GM19397 (cell line): Measurements from ENCODE around the gene ZNF14.
A peak's percentile ranks its signal among the peaks of the same experiment; 100 is the strongest.
"Not testable (repeated sequence)": the region's sequence is repeated elsewhere in the genome, so short reads cannot be mapped to it uniquely, and the experiment has no call there.

Experiments
- ATAC-seq: cut with Tn5 transposase; IDR thresholded peaks from one replicate; pipeline ENCODE4 v1.9.1; 2021; ENCODE audit warnings: mild to moderate bottlenecking, moderate library complexity; ENCODE audit not compliant: unreplicated experiment

The ZNF14 gene

GRCh38 chr19:19732579-19733501 lies at the start of gene ZNF14:
Gene ZNF14 (minus strand): TSS chr19:19733112. CDS start chr19:19732958, 154 bp downstream.
- peak; percentile 99 for ATAC-seq

GRCh38 chr19:19781791-19782190 lies 48.9 kb upstream of the ZNF14 start:
- not testable (repeated sequence) for ATAC-seq

- no peak for ATAC-seq
Observed at GRCh38 chr19:19778666-19779065, 45.8 kb upstream of the ZNF14 start.

GRCh38 chr19:19777692-19778091 lies 44.8 kb upstream of the ZNF14 start:
- no peak for ATAC-seq

- ATAC-seq: peak; percentile 99
Observed at GRCh38 chr19:19776206-19777008, 43.5 kb upstream of the ZNF14 start.

- ATAC-seq: peak; percentile 20
Observed at GRCh38 chr19:19775891-19776205, 42.9 kb upstream of the ZNF14 start.

- no peak for ATAC-seq
Observed at GRCh38 chr19:19774354-19775033, 41.6 kb upstream of the ZNF14 start.

GRCh38 chr19:19771963-19772362 lies 39.1 kb upstream of the ZNF14 start:
- not testable (repeated sequence) for ATAC-seq

GRCh38 chr19:19769971-19770370 lies 37.1 kb upstream of the ZNF14 start:
- not testable (repeated sequence) for ATAC-seq

GRCh38 chr19:19758164-19758563 lies 25.3 kb upstream of the ZNF14 start:
- no peak for ATAC-seq

GRCh38 chr19:19752760-19753403 lies 20.0 kb upstream of the ZNF14 start:
- ATAC-seq: no peak

- ATAC-seq: no peak
Observed at GRCh38 chr19:19751846-19752245, 18.9 kb upstream of the ZNF14 start.

GRCh38 chr19:19750842-19751790 lies 18.2 kb upstream of the ZNF14 start:
- no peak for ATAC-seq

GRCh38 chr19:19749908-19750841 lies 17.3 kb upstream of the ZNF14 start:
- ATAC-seq: no peak

- ATAC-seq: no peak
Observed at GRCh38 chr19:19749117-19749907, 16.4 kb upstream of the ZNF14 start.

- no peak for ATAC-seq
Observed at GRCh38 chr19:19748249-19748938, 15.5 kb upstream of the ZNF14 start.
